Type B pancreatic cell (in vitro differentiated cells): ENCODE measurements around the gene ADGRF1. TPM values are rescaled to one million over a fixed set of nuclear protein-coding genes. Genes with fewer than 3 reads are reported as not detected.

Experiments
- DNase-seq: peaks from one replicate; pipeline ENCODE4 v3.0.0; 2021; ENCODE audit warnings: mixed read lengths; ENCODE audit not compliant: unreplicated experiment; ENCODE audit errors: extremely low spot score
- H3K27ac Mint-ChIP-seq: 2 replicates; pipeline ENCODE4 v1.8.0; 2021; ENCODE audit warnings: mild to moderate bottlenecking, mixed read lengths
- H3K27me3 Mint-ChIP-seq: 2 replicates; pipeline ENCODE4 v1.8.0; 2021; ENCODE audit warnings: mixed read lengths
- H3K36me3 Mint-ChIP-seq: 2 replicates; pipeline ENCODE4 v1.8.0; 2021; ENCODE audit warnings: mixed read lengths
- H3K4me1 Mint-ChIP-seq: one replicate; pipeline ENCODE4 v1.8.0; 2021; ENCODE audit warnings: mixed read lengths; ENCODE audit not compliant: unreplicated experiment
- H3K4me3 Mint-ChIP-seq: 2 replicates; pipeline ENCODE4 v1.8.0; 2021; ENCODE audit warnings: mild to moderate bottlenecking, mixed read lengths
- H3K9me3 Mint-ChIP-seq: 2 replicates; pipeline ENCODE4 v1.8.0; 2021; ENCODE audit warnings: mixed read lengths
- total RNA-seq: library from RNA; stranded (reverse); gene quantifications from 2 replicates; pipeline ENCODE4 v1.2.1, GENCODE V29; 2021; ENCODE audit warnings: low replicate concordance
- TF ChIP-seq, protein P1 (sequence below): fragments of 200-600 bp; sonication (generic); conservative IDR thresholded peaks from 2 replicates; pipeline ENCODE4 v1.5.0; 2021; ENCODE audit warnings: antibody characterized with exemption, mild to moderate bottlenecking

The ADGRF1 gene
- total RNA-seq, 1 donor from 2014 or later: 20.0 TPM

DNA sequence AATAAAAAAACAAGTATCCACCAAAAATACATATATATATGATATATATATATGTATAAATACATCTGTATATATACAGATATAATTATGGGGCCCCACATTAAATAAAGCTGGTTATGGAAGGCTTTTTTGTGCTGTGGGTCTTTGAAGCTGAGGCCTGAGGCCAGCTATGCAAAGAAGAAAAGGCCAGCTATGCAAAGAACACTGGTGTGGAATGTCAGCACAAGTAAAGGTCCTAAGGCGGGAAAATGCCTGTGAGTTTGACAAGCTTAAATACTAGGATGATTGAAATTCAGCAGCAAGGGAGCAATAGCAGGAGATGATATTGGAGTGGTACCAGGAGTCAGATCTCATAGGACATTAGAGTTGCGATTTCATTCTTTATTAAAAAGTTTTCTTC lies 25.2 kb downstream of the ADGRF1 start:
- DNase-seq: no peak
- peaks cover 6% of the 10 kb centered on the region for H3K36me3 Mint-ChIP-seq
- H3K27me3 Mint-ChIP-seq: peaks cover 3% of the 10 kb centered on the region
- H3K4me1 Mint-ChIP-seq: peaks cover 8% of the 10 kb centered on the region
- no peak overlapping the region for H3K27ac Mint-ChIP-seq
- H3K4me3 Mint-ChIP-seq: no peak overlapping the region
- H3K9me3 Mint-ChIP-seq: peaks cover 9% of the 10 kb centered on the region
- TF ChIP-seq, protein P1, sequence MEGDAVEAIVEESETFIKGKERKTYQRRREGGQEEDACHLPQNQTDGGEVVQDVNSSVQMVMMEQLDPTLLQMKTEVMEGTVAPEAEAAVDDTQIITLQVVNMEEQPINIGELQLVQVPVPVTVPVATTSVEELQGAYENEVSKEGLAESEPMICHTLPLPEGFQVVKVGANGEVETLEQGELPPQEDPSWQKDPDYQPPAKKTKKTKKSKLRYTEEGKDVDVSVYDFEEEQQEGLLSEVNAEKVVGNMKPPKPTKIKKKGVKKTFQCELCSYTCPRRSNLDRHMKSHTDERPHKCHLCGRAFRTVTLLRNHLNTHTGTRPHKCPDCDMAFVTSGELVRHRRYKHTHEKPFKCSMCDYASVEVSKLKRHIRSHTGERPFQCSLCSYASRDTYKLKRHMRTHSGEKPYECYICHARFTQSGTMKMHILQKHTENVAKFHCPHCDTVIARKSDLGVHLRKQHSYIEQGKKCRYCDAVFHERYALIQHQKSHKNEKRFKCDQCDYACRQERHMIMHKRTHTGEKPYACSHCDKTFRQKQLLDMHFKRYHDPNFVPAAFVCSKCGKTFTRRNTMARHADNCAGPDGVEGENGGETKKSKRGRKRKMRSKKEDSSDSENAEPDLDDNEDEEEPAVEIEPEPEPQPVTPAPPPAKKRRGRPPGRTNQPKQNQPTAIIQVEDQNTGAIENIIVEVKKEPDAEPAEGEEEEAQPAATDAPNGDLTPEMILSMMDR: no peak

DNA sequence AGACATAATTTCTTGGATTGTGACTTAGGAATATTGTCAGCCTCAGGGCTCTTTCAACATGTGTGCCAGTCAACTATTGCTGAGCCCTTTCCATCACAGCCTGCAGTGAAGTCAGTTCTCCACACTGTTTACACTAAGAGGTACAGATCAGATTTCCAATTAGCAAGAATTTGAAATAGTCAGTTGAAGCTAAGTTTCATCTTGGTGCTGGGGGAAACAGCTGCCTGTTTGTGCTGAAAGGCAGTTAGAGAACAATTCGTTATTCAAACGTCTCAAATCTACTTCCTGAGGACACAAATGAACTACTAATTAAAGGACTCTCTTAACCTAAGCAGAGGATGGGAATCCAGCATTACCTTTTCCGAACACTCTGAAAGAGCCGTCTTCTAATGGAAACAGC lies 25.9 kb downstream of the ADGRF1 start:
- Mint-ChIP-seq H3K36me3 (peaks cover 6% of the 10 kb centered on the region), H3K9me3 (peaks cover 9% of the 10 kb centered on the region), H3K4me1 (peaks cover 8% of the 10 kb centered on the region), H3K27ac (no peak overlapping the region), H3K27me3 (peaks cover 3% of the 10 kb centered on the region), H3K4me3 (no peak overlapping the region)
- DNase-seq: no peak
- TF ChIP-seq, protein P1: no peak

DNA sequence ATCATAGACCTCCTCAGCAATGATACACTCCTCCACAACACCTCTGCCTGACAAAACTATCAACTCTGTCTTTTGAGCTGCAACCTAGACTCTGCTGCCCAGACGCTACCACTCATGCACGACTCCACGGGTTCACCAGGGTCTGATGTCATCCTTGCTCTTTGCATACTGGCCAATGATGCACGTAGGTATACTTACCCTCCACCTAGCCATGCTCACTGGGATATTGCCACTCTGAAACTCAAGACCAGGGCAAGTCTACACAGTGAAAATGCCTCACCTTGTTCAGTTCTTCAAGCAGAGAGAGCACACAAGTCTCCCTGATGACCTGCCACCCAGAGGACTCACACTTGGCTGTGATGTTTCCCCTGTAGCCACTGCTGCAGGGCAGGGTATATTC lies 27.7 kb downstream of the ADGRF1 start:
- H3K9me3 Mint-ChIP-seq: peaks cover 9% of the 10 kb centered on the region

DNA sequence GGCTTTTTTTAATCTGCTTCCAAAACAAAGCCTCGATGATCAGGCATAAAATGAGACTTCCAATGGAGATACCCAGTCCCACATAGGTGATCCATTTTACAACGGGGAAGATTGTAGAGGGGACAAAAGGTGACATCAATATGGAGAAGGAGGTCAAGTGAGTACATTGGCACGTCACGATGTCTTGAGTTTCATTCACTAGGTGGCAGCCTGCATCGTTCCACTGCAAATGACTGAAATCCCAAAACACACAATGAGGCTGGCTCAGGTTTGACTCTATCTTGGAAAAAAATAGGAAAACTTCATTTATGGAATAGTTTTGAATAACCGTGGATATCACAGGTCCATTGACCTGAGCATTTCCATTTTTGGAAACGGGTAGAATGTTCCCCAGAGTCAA lies 32.5 kb downstream of the ADGRF1 start:
- no peaks in the 10 kb centered on the region for H3K27me3 Mint-ChIP-seq
- no peak overlapping the region for H3K4me3 Mint-ChIP-seq
- H3K9me3 Mint-ChIP-seq: peaks cover 9% of the 10 kb centered on the region
- H3K27ac Mint-ChIP-seq: no peak overlapping the region
- TF ChIP-seq, protein P1: no peak
- peaks cover 6% of the 10 kb centered on the region for H3K36me3 Mint-ChIP-seq
- no peak for DNase-seq
- peaks cover 8% of the 10 kb centered on the region for H3K4me1 Mint-ChIP-seq

More for the DNA sequence above, 27.7 kb downstream of the ADGRF1 start:
- Mint-ChIP-seq H3K4me3 (no peak overlapping the region), H3K27me3 (peaks cover 3% of the 10 kb centered on the region), H3K27ac (no peak overlapping the region), H3K4me1 (peaks cover 16% of the 10 kb centered on the region), H3K36me3 (peaks cover 6% of the 10 kb centered on the region)
- no peak for DNase-seq
- TF ChIP-seq, protein P1: no peak

DNA sequence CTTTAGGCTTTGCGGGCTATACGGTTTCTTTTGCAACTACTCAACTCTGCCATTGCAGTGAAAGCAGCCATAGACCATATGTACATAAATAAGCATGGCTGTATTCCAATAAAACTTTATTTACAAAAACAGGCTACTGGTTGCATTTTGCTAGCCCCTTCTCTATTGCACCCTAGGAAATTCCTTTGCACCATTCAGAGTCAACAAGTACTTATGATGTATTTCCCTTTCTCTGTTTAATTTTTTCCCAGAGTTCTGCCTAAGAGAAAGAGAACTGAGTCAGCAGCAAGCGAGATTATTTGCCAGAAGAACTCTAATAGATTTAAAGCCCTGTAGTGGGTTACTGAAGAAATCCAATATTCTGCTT lies 33.8 kb downstream of the ADGRF1 start:
- H3K27me3 Mint-ChIP-seq: no peaks in the 10 kb centered on the region
- TF ChIP-seq, protein P1: no peak
- H3K9me3 Mint-ChIP-seq: peaks cover 7% of the 10 kb centered on the region
- H3K36me3 Mint-ChIP-seq: no peaks in the 10 kb centered on the region
- peaks cover 8% of the 10 kb centered on the region for H3K4me1 Mint-ChIP-seq
- DNase-seq: no peak
- no peak overlapping the region for H3K4me3 Mint-ChIP-seq
- no peak overlapping the region for H3K27ac Mint-ChIP-seq
